AG09309 (cell line): ENCODE measurements around the gene PPP1R12C.

ENCODE experiments used
- DNase-seq: peaks from one replicate; pipeline ENCODE4 v3.0.0-alpha.2; 2010; ENCODE audit warnings: low read depth
- H3K4me3 ChIP-seq: 2 replicates; pipeline ENCODE4 v1.5.1; 2011; ENCODE audit warnings: mild to moderate bottlenecking, low read depth, low read length, moderate library complexity; ENCODE audit not compliant: control insufficient read depth
- TF ChIP-seq, protein P1 (sequence below): IDR thresholded peaks from 2 replicates; pipeline ENCODE4 v1.5.1; 2011; ENCODE audit warnings: mild to moderate bottlenecking, low read depth, low read length, inconsistent platforms; ENCODE audit not compliant: insufficient read depth, control insufficient read depth; ENCODE audit errors: missing control alignments

Gene PPP1R12C

DNA sequence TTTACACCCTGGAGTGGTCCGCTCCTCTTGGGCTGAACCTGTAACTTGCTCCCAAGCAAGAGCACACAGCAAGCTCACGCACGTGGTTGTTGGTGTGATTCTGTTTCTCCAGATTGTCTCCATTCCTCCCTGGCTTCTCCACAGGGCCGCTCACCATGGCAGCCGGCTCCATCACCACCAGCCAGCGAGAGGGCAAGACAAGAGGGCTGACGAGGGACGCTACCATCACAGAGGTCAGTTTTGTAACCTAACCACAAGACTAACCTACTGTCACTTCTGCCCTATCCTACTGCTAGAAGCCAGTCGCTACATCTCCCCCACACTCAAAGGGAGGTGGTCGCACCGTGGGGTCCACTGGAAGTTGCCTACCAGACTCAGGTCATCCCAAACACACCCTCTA is 74.7 kb downstream of the PPP1R12C start:
- H3K4me3 ChIP-seq, result no peak overlapping the region
- TF ChIP-seq, protein P1, sequence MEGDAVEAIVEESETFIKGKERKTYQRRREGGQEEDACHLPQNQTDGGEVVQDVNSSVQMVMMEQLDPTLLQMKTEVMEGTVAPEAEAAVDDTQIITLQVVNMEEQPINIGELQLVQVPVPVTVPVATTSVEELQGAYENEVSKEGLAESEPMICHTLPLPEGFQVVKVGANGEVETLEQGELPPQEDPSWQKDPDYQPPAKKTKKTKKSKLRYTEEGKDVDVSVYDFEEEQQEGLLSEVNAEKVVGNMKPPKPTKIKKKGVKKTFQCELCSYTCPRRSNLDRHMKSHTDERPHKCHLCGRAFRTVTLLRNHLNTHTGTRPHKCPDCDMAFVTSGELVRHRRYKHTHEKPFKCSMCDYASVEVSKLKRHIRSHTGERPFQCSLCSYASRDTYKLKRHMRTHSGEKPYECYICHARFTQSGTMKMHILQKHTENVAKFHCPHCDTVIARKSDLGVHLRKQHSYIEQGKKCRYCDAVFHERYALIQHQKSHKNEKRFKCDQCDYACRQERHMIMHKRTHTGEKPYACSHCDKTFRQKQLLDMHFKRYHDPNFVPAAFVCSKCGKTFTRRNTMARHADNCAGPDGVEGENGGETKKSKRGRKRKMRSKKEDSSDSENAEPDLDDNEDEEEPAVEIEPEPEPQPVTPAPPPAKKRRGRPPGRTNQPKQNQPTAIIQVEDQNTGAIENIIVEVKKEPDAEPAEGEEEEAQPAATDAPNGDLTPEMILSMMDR, result no peak
- DNase-seq, result no peak

DNA sequence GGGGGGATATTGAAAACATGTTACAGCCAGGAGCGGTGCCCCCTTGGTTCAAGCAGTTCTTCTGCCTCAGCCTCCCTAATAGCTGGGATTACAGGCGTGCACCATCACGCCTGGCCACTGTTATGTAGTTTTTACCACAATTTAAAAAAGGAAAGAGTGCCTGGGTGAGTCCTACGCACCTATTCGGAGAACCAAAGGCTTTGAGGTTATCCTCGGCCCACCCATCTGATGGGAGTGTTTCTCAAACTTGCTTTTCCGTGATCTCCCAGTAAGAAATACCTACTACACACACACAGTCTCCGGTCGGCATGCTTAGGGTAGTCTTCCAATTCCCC is 75.1 kb downstream of the PPP1R12C start:
- H3K4me3 ChIP-seq, result no peak overlapping the region
- no peak for DNase-seq
- TF ChIP-seq, protein P1, result no peak

DNA sequence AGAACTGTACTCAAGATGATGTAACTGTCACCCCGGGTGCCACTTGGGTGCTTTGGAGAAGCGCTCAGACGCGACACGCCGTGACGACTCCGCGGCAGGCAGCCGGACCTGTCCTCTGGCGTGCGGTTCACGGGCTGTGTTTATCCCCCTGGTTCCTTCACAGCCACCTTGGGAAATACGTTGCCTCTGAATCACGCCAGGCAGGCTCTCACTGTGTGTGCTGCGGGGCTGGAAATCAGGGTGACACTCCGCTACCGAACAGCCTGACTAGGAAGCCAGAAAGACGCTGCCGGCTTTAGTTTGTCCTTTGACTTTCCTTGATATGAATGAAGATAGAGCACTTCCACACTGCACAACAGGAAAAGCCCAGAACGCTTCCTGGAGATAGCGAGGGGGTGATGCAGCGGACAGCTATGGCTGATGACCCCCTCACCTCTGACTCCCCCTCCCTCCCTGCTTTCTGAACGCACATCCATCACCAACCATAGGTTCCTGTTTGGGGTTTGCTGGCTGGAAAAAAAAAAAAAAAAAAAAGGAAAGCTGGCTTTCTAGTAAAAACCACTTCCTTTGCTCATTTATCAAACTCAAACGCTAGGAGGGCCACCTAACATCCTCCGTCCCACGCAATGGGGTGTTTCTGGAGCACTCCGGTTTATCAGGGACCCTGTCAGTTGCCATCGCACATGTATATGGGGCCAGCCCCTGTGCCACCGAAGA is 75.7 kb downstream of the PPP1R12C start:
- TF ChIP-seq, protein P1, result no peak
- no peak for DNase-seq
- no peak overlapping the region for H3K4me3 ChIP-seq

DNA sequence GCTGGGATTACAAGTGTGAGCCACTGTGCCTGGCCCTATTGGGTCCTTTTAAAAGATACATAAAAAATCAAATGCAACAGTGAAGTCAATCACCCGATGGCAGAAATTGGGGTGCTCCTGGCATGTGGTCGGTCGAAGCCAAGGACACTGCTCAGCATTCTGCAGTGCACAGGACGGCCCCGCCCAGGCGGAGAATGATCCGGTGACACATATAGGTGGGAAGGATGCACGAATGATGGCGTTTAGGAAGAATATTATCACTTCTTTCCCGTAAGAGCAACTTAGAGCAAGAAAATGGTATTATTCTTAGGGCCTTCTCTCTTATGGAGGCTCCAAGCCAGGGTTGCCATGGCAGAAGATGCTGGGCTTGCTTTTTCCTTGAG is 76.2 kb downstream of the PPP1R12C start:
- H3K4me3 ChIP-seq, result no peak overlapping the region
- TF ChIP-seq, protein P1, result no peak

More for the DNA sequence above, 76.2 kb downstream of the PPP1R12C start:
- DNase-seq, result no peak
